Stimulated activated CD8-positive, alpha-beta memory T cell treated with anti-CD3 and anti-CD28 coated beads, Interleukin-7, amount 100 ng/mL, for 1 hour (primary cell): ENCODE data around the gene KCNJ12.
"Not testable (repeated sequence)": the region's sequence is repeated elsewhere in the genome, so short reads cannot be mapped to it uniquely, and the experiment has no call there.

Source experiments
- DNase-seq, 2 donors: peaks; one replicate each; pipeline ENCODE4 v3.0.0-alpha.2; 2020; ENCODE audit warnings: low read depth in 2 of 2

Gene KCNJ12

GRCh38 chr17:21385281-21385845 is 9.2 kb downstream of the KCNJ12 start:
- no peak for DNase-seq

DNA sequence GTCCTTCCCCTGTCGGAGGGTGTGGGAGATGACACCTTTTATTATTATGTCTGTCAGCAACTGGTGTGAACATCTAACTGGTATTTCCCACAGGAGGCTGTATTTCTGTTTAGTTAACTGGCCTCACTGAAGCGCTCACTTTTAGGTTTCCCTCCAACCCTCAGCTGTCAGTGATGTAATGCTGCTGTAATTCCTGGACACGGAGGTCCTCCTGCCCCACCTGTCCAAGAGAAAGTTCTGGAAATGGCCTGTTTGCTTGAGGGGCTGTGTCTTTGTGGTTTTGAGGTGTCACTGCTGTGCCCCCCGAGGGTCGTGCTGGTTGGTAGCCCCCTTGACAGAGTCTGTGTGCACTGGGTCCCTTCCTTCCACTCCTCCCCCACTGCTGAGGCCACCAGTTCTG is 11.5 kb downstream of the KCNJ12 start:
- no peak for DNase-seq

GRCh38 chr17:21388066-21388465 is 11.9 kb downstream of the KCNJ12 start:
- DNase-seq, result no peak

DNA sequence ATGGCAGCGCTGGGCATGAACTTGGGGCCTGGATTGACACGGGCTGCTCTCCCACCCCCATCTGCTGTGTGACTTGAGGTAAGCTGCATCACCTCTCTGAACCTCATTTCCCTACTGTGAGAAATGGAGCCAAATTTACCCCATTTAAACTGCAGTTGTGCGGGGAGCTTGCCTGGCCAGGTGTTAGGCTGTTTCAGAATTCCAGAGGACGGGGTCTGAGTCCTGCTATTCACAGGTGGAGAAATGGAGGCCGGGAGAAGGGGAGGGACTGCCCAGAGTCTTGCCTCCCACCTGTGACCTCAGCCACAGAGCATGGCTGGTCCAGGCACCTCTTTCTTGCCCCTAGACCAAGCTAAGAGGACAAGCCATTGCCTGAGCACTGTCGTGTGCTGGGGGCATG is 12.8 kb downstream of the KCNJ12 start:
- DNase-seq, result no peak

DNA sequence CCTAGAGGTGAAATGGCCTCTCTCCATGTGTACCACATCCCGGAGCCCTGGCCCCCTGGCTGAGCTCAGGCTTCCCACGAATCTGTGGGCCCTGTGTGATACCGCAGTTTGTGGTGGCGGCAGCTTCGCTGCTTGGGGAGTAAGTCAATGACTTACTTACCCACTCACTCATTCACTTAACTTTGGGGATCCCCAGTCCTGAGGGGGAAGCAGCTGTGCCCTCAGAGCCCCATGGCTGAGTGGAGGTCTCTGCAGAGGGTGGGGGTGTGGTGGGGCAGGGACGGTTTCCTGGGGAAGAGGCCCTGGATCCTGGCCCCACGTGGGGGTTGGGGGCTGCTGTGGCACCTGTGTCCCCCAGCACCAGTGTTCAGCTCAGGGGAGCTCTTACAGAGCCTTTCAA is 13.2 kb downstream of the KCNJ12 start:
- DNase-seq, result no peak

- no peak for DNase-seq
Observed at GRCh38 chr17:21390294-21390693, 14.1 kb downstream of the KCNJ12 start.

- DNase-seq, result no peak
Observed at GRCh38 chr17:21392266-21392665, 16.1 kb downstream of the KCNJ12 start.

GRCh38 chr17:21394265-21394664 is 18.1 kb downstream of the KCNJ12 start:
- no peak for DNase-seq

DNA sequence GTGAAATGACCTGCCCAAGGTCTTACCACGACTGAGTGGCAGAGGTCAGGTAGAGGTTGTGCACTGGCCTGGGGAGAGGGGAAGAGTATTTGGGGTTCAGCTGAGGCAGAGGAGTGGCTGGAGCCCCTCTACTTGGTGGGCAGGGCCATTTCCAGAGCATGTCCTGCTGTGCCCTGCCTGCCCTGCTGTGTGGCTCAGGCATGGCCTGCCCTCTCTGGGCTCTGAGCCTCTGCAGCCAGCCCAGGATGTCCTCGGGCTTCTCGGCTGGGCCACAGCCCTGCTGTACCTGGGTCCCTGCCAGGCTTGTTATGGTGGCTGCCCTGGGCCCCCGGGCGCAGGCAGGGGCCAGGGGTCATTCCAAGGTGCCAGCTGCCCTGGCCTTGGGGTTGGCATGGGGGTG is 19.6 kb downstream of the KCNJ12 start:
- no peak for DNase-seq

GRCh38 chr17:21396237-21396636 is 20.1 kb downstream of the KCNJ12 start:
- no peak for DNase-seq

DNA sequence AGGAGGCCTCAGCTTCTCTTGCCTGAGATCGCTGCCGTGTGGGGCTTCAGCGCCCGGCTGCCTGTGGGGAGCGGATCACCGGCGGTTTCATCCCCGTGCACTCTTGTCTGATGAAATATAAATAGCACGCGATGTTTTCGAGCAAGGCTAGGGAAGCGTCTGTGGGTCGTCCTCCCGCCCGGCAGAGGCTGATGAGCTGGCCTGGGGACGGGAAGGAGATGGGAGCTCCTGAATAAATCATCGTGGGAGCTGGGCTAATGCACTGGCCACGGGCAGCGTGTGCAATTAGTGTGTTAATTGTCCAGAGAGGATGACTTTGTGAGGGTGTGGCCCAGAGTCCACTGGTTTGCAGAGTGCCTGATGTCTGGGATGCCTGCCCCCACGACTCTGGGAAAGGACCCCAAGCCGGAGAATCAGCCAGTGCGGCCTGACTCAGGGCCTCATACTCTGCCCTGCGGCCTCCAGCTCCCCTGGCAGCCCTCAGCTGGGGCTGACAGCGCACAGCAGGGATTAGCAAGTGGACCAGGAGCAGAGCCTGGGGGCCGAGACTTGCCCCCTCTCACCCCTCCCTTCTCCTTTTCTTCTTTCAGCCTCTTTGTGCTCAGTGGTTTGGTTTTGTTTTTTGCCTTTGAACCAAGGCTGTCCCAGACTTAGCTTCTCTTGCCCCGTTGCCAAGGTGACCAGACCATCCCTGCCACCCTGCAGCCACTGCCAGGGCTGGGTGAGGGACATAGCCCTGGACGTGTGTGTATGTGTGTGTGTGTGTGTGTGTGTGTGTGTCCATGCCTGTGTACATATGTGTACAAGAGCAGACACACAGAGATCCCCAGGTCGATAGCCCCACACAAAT is 21.4 kb downstream of the KCNJ12 start:
- no peak for DNase-seq

- no peak for DNase-seq
Observed at GRCh38 chr17:21399474-21400186, 23.5 kb downstream of the KCNJ12 start.

DNA sequence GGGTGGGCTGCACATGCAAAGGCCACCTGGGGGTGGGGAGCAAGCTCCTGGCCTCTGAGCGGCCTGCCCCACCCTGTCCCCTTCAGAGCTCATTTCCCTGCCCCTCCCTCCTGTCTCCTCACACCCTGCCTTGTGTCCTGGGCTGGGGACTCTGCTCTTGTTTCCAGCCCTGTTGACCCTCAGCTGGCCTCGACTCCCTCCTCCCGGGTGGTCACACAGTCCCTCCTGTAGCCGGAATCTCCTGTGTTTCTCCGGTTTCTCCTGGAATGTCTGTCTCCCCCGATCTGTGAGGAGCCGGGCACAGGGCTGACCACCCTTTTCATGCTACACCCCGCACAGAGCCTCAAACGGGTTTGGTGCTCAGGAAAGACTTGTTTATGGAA is 24.0 kb downstream of the KCNJ12 start:
- DNase-seq, result not testable (repeated sequence)

- DNase-seq, result no peak
Observed at GRCh38 chr17:21400816-21401593, 24.8 kb downstream of the KCNJ12 start.

- not testable (repeated sequence) for DNase-seq
Observed at GRCh38 chr17:21402166-21402571, 26.0 kb downstream of the KCNJ12 start.

- DNase-seq, result not testable (repeated sequence)
Observed at GRCh38 chr17:21402926-21403325, 26.8 kb downstream of the KCNJ12 start.

GRCh38 chr17:21404106-21404505 is 27.9 kb downstream of the KCNJ12 start:
- DNase-seq, result not testable (repeated sequence)

DNA sequence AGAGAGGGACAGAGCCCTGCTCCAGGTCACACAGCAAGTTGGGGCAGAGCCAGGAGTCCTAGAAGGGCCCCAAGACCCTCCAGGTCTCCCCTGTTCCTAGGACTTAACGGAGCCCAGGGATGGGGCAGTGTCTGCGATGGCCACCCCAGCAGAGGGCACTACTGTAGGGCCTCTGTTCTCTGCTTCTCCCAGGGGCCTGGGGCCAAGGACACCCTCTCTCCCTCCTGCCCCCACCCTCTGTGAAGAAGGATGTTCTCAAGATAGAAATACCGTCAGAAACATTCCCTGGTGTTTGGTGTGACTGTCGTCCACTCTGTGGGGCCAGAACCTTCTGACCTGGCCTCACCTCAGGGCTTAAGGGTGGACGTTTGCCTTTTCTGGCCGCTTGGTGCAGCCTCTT is 28.4 kb downstream of the KCNJ12 start:
- DNase-seq, result not testable (repeated sequence)

- DNase-seq, result not testable (repeated sequence)
Observed at GRCh38 chr17:21404956-21405731, 29.0 kb downstream of the KCNJ12 start.

GRCh38 chr17:21405904-21406400 is 29.8 kb downstream of the KCNJ12 start:
- DNase-seq, result not testable (repeated sequence)
